Endothelial cell of umbilical vein (primary cell): ENCODE data around the gene DENND1A.

Source experiments
- CTCF ChIP-seq, 2 donors: IDR thresholded peaks; 1 replicate in 1 of 2; 2 replicates in 1 of 2; pipeline ENCODE4 v1.5.1; 2011; ENCODE audit warnings: low read length in 2 of 2, mild to moderate bottlenecking in 2 of 2, moderate library complexity in 2 of 2, control low read depth in 1 of 2, inconsistent platforms in 1 of 2, low read depth in 1 of 2; ENCODE audit not compliant: insufficient read depth in 1 of 2; ENCODE audit errors: extremely low read depth in 1 of 2
- EZH2 ChIP-seq: IDR thresholded peaks from 2 replicates; pipeline ENCODE4 v1.6.1; 2012; ENCODE audit warnings: borderline replicate concordance, low read depth, mild to moderate bottlenecking, moderate library complexity, low read length, inconsistent platforms; ENCODE audit not compliant: severe bottlenecking
- GATA2 ChIP-seq: IDR thresholded peaks from 2 replicates; pipeline ENCODE4 v1.7.0; 2011; ENCODE audit warnings: low read depth, mild to moderate bottlenecking, moderate library complexity, mixed read lengths, low read length; ENCODE audit not compliant: insufficient read length, insufficient read depth
- JUN ChIP-seq: IDR thresholded peaks from 2 replicates; pipeline ENCODE4 v1.6.1; 2011; ENCODE audit warnings: borderline replicate concordance, low read depth; ENCODE audit not compliant: insufficient read length, insufficient read depth
- MAX ChIP-seq: IDR thresholded peaks from 2 replicates; pipeline ENCODE4 v1.6.1; 2011; ENCODE audit not compliant: insufficient read depth, insufficient read length
- MYC ChIP-seq: IDR thresholded peaks from one replicate; pipeline ENCODE4 v1.6.1; 2011; ENCODE audit warnings: mild to moderate bottlenecking, low read depth, low read length
- POLR2A ChIP-seq: IDR thresholded peaks from 2 replicates; pipeline ENCODE4 v1.6.1; 2012; ENCODE audit warnings: low read depth, mild to moderate bottlenecking, control low read depth, low read length
- POLR2AphosphoS5 ChIP-seq: IDR thresholded peaks from 2 replicates; pipeline ENCODE4 v1.6.1; 2012; ENCODE audit warnings: low read depth, mild to moderate bottlenecking, control low read depth, low read length, moderate library complexity; ENCODE audit not compliant: insufficient read depth

- TF ChIP-seq CTCF (IDR thresholded peaks at IDR 0.05; ENCODE audit: extremely low read depth in 1 of 2, insufficient read depth in 1 of 2, low read depth in 1 of 2, low read length in 2 of 2) (no peak), POLR2AphosphoS5 (no peak), GATA2 (no peak), POLR2A (no peak), EZH2 (no peak), MYC (no peak), JUN (no peak), MAX (no peak)
These were observed 16.3 kb upstream of the DENND1A start for GRCh38 chr9:123946101-123946821.
